ENCODE measurements around the gene KCNIP1.
"Not testable (repeated sequence)": the region's sequence is repeated elsewhere in the genome, so short reads cannot be mapped to it uniquely, and the experiment has no call there.

KCNIP1 gene

DNA sequence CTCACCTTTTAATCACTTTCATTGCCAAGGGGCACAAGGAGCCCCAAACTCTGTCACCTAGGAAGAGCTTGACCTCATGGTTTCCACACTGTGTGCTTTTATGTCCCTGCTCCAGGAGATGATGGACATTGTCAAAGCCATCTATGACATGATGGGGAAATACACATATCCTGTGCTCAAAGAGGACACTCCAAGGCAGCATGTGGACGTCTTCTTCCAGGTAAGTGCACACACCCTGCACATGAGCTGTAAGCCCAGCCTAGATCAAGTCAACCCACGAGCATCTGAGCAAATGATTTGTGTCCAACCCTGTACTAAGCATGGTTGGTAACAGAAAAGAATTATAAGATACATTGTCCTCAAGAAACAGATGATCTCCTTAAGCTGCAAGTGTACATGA is 228.9 kb downstream of the KCNIP1 start:
- DNase-seq, result no peak

DNA sequence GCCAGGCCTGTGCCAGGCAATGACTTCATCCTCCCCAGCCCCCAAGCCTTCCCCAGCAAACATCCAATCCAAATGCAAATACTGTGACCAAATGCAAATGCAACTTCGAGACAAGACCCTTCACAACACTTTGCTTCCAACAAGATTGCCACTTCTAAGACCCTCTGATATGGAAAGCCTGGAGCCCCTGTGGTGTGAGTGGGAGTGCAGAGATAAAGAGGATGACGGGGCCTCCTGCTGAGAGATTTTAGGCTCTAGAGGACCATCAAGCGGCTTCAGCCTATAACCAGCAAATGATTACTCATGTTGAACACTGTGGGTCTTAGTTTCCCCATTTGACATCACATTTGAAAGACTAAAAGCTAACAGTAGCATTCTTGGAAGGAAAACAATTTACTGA is 233.1 kb downstream of the KCNIP1 start:
- DNase-seq, result no peak

DNA sequence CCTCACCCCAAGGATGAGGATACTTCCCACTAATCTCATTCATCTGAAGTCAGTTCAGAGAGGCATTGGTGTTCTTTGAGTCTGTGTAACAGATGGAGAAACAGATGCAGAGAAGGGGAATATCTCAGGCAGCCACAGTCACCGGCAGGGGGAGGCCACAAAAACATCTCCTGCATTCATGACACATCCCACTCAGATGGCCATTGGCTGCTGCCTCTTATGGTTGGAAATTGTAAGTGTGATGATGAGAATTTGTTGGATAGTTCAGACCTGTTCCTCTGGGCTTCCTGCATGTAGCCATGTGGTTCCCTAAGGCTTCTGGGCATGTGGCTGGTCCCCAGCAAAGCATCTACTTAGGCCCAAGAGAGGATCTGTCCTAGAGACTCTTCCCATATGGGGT is 233.8 kb downstream of the KCNIP1 start:
- DNase-seq, result no peak

DNA sequence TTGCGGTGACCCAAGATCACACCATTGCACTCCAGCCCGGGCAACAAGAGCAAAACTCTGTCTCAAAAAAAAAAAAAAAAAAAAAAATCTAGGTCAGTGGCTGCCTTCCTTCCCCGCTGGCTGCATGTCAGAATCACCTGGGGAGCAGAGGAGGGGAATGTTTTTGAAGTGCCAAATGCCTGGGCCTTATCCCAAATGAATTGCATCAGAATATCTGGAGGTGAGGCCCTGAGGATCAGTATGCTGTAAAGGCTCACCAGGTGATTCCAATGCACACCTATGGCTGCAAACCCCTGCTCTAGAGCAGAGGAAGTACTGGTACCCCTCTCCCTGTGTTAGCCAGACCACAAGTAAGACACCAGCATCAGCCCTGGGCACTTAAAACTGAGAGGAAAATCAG is 235.0 kb downstream of the KCNIP1 start:
- no peak for DNase-seq

DNA sequence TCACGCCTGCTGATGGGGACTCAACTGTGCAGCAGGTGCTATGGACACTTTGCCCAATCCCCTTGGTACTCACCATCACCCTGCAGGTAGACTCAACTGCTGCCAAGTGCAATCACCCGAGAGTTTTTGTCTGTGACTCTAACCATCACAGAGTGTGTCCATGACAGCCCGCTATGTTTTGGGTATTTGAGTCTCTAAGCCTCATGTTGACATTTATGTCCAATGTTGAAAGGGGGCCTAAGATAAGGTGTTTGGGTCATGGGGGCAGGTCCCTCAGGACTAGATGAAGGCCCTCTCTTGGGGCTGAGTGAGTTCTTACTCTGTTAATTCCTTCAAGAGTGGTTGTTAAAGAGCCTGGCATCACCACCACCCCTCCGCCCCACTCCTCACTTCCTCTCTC is 235.6 kb downstream of the KCNIP1 start:
- no peak for DNase-seq

DNA sequence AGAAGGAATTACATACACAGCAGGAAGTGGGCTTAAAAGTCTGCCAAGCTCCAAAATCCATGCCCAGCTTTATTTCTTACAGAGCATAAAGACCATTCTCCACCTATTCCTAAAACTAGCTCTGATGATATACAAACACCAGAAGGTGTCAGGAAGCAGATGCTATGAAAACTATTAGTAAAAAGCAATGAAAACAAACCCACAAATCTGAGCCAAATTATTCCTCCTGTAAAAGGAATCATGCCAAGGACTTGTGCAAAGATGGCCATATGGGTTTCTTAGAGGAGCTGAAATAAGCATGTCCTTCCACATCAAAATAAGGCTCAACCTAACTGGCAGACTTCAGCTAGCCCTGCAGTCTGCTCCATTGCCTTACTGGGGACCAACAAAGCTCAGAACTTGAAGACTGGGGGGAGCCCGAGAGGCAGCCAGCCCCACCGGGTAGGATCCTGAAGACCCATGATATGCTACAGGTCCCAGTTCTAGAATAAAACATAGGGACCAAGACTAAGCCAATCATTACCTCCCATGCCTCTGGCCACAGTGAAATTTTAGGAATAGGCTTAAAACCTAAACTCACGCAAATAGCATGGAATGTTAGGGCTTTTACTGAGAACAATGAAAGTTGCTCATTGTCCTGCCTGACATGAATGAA is 236.9 kb downstream of the KCNIP1 start:
- no peak for DNase-seq

DNA sequence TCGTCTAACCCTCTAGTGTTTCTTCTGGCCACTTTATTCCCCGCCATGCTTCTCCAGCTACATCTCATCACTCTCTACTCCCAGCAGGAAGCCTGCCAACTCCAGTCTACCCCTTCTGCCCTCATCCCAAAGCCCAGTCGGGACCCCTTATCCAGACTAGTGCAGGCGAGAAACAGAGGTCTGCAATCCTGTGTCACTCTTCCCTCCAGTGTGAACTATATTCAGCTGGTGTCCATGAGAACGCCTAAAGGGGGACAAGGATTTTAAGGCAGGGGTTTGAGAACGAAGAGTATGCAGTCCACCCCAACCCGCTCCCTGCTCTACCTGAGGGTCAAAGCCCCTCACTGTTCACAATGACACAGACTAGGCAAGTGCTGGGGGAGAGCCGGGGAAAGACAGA is 238.0 kb downstream of the KCNIP1 start:
- no peak for DNase-seq

DNA sequence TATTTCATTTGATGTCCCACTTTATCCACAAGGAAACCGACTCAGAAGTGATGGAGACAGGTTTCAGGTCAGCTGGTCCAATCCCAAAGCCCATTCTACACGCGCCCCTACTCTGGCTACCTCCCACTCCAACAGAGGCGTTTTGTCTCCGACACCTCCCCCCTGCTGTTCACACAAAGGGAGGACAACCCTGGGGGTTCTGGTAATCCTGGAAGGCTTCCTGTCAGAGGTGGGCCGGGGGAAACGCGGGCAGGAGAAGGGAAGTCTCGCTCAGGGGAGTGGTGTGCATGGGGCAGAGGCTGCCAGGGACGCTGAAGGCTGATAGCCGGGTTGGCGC is 240.0 kb downstream of the KCNIP1 start:
- no peak for DNase-seq

DNA sequence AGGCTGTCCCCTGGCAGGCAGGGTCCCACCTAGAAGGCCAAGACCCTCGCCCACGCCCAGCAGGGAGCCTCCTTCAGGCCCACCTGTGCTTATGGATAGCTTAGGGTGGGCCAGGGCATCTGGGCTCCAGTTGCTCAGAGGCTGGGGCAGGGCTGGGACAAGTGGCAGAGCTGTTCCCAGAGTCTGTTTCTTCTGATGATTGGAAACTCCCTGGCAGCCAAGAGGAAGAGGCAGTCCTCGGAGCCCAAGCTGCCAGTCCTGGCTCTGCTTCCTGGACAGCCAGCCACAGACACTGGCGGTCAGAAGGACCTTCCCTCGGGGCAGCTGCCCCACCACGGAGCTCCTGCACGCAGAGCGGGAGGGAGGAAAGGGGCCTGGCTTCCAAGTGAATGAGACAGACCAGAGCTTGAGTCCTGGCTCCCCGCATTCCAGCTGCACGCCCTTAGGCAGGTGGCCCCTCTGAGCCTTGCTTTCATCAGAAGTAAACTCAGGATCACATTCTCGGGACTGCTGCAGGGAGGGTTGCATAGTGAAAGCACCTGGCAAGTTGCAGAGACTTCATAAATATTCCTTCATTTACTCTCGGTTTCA is 241.8 kb downstream of the KCNIP1 start:
- DNase-seq, result no peak

DNA sequence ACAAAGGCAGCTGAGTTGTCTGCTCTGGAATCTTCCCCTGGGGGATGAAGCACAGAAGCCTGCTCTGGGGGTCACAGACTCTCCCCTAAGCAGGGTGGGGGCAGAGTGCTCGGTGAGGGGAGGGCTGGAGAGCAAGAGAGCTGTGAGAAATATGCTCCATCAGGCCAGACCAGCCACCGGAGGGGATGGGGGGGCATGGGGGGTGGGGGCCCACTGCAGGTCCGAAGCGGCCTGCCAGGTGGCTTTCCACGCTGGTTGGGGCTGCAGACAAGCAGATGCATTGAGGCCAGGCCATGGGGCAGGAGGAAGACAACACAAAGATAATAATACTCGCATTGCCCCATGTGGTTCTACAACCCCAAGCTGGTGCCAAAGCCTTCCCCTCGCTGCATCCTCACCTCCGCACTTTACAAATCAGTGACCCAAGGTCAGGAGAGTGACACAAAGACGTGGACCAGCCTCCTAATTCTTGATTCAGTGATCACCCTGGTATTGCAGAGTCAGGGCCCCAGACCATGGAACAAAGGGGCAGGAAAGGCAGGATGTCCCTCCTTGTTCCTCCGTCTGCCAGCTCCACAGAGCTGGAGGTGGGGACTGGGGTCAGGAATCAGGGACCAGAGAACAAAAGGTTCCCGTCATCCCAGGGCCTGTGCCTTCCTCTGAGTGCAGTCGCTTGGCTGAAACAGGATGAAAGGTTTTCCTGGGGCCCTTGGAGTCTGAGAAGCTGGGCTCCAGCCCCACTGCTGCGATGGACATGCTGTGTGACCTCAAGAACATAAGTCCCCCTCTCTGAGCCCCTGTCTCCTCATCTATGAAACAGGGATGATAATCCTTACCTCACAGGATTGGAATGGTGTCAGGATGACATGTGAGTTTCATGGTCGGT is 242.5 kb downstream of the KCNIP1 start:
- no peak for DNase-seq

DNA sequence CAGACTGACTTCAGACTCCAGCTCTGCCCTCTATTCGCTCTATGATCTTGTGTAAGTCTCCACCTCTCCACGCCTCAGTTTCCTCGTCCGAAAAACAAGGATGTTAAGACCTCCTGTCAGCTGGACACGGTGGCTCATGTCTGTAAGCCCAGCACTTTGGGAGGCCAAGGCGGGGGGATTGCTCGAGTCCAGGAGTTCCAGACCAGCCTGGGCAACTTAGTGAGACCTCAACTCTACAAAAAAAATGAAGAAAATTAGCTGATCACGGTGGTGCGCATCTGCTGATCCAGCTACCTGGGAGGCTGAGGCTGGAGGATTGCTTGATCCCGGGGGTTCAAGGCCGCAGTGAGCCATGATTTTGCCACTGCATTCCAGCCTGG is 243.1 kb downstream of the KCNIP1 start:
- DNase-seq, result no peak

DNA sequence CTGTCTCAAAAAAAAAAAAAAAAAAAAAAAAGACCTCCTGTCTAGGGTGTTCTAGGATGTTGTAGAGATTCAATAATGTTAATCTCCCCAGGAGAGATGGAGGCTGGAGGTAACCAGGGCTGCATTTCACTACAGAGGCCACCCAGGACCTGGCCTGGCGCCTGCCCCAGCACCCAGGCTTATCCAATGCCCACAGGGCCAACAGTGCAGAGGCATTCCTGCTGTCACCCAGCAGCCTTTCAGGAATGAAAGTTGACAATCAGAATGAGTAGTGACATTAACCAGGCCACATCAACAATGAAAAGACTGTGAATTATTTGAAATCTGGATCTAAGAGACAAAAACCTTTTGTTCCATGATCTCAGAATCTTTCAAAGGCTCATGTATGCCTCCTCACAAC is 243.5 kb downstream of the KCNIP1 start:
- no peak for DNase-seq

DNA sequence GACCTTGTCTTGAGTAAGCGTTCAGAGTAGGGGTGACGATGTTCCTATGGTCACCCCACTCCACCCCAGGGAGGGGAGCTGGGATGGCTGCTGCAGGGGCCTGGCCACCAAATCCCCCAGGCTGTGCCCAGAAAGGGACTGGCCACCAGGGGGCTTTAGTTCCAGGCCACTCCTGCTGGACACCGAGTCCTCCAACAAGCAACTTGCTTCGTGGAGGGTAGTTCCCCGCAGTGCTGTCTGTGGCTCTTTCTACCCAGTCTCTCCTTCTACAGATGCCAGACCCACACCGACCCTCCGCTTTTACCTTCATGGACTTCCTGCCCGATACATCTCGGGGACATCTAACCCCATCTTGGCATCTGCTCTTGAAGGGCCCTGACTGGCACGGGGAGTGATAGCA is 244.0 kb downstream of the KCNIP1 start:
- DNase-seq, result no peak

DNA sequence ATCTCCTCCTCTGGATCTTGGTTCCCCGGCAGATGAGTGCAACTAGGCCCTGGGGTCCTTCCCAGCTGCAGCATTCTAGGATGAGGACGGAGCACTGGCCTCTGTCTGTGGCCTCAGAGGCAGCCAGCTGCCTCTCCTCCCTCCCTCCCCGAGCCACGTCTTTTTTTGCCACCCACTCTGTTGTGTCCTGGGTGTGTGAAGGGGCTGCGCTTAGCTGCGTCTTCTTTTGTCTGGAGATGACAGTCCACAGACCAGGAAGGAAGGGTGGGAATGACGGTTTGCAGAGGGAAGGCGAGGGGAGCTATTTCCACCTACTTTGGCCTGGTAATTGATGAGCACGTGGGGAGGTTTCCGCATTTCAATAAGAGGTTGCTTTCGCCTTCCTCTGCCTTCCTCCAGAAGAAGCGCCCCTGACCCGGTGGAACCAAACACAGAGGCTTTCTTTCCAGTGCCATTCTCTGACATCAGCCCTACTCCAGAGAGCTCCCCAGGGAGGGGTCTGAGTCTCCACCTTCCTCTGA is 245.2 kb downstream of the KCNIP1 start:
- DNase-seq, result no peak

DNA sequence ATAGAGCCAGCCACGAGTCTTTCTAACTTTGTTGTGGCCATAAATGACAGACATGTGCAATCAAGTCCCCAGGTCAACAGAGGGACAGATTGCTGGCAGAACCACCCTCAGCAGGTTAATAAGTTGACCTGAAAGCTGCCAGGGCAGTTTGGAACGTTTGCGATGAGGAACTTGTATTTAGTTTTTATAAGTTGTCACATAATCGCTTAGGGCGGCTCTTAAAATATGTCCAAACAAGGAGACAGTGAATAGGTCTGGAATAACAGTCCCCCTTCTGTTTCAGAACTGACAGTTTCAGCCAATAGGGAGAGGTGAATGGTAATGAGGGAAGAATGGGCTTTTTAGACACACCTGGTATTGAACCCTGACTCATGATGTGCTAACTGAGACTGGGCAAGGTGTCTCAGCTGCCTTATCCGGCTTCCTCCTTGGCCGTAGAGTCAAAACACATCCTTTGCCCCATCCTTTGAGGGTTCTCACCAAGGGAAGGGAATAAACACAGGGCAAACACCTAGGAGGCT is 246.2 kb downstream of the KCNIP1 start:
- no peak for DNase-seq

DNA sequence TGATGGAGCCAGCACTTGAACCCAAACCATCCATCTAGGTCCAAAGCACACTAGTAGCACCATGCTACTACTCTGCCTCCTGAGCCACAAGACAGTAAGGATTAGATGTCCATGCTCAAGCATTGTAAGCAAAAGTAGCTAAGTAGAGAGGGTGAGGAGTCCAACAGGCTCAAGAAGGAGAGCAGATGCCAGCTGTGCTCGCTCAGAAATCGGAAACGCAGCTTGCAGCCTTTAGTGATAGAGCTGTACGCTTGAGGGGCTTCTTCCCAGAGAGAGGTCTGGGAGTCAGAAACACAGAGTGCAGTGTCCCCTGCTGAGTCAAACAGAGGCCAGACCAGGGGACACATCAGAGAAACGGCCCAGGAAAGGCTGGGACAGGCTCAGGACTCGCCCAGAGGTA is 247.0 kb downstream of the KCNIP1 start:
- DNase-seq, result no peak

DNA sequence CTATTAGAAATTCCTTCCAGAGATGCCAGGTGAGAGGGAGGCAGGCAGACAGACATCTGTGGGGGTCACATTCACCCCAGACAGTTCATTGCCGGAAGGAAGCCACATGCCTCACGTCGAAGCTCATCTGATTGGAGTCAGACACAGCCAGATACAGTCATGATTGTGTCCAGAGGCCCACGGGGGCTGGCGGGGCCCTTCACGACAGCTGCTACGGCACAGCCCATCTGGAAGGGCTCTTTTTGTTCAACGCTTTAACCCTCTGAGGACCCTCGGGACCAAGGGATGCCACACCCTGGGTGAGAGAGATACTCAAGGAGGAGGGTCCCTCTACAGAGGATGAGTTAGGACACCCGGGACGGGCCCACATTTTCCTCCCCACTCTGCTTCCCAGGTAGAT is 247.8 kb downstream of the KCNIP1 start:
- no peak for DNase-seq

DNA sequence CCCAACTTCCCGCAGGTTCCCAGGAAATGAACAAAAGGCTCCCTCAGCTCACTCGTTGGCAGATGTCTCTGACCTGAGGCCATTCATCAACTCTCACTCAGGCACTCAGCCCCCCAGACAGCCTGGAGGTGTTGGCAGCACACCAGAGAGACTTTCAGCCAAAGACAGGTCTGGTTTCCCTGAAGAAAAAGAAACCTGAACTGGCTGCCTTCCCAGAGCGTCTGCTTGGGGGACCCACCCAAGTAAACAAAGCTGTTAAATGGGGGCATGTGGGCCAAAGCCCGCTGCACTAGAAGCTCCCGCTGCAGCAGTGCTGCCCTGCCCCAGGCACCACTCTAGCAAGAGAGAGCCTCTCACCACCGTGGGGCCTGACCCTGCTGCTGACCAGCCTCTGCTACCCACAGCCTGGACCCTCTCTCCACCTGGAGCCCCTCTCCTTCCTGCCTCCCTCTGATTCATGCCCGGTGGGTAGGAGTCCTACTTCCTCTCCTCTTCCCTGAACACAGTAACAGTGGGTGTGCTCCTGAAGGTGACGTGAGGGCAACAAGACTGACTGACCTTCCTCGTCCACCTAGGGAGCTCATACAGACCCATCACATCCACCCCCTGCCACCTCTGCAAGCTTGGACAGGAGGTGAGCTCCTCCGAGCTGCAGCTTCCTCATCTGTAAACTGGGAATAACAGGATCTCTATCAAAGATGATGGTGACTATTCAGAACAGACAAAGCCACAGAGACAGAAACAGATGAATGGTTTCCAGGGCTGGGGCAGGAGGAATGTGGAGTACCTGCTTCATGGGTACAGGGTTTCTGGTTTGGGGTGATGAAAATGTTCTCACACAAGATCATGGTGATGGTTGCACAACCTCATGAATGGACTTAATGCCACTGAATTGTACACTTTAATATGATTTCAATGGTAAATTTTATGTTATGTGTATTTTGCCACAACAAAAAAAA is 248.7 kb downstream of the KCNIP1 start:
- DNase-seq, result no peak

DNA sequence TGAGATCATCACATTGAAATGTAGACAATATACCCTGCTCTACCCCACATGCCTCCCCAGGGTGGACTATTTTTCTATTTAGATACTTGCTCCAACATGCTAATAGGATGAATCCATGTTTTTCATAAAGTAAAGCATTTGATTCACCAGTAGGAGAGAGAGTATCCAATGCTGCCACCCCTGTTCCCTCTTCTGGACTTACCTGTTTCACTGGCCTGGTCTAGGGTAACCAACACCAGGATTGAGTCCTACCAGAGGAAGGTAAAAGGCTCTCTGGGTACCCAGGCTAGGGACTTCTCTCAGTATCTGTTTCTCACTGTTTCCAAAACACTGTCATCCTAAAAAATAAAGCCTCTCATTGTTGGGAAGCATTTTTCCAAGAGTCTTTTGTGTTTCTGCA is 249.5 kb downstream of the KCNIP1 start:
- no peak for DNase-seq

DNA sequence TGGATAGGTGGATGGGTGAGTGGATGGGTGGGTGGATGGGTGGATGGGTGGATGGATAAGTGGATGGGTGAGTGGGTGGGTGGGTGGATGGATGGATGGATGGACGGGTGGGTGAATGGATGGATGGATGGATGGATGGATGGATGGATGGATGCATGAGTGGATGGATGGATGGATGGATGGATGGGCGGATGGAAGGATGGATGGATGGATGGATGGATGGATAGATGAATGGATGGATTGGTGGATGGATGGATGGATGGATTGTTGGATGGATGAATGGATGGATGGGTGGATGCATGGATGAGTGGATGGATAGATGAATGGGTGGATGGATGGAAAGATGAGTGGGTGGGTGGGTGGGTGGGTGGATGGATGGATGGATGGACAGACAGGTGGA is 250.7 kb downstream of the KCNIP1 start:
- DNase-seq, result not testable (repeated sequence)

DNA sequence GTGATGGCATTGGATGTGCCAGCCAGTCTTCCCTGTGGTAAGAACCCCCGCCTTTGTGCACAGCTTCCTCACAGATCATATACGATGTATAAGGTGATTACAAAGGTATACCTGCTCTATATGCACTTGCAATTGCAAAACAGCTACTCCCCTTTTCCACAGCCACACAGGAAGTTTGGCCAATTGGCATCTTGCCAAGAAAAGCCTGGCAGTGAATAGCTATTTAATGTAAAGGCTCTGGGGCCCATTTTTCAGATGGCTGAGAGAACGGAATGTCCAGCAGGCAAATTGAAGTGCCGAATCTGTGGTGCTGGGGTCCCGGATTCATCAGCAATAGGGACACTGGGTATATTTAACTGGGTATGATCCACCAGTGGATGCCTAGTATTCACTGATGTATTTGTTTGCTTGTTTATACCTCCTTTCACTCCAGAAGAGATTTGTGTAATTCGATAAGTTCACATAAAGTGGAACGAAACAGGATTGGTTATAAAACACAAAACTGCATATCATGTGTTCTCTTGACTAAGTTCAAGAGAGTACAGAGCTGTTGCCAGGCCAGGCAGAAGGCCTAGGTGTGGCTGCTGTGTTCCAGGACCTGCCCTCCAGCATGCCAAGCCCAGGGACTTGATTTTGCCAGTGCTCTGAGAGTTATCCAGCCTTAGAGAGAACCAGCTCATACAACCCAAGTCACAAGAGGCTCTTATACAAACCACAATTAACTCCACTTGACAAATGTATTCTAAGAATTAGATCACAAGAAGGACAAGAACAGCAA is 252.0 kb downstream of the KCNIP1 start:
- DNase-seq, result no peak

DNA sequence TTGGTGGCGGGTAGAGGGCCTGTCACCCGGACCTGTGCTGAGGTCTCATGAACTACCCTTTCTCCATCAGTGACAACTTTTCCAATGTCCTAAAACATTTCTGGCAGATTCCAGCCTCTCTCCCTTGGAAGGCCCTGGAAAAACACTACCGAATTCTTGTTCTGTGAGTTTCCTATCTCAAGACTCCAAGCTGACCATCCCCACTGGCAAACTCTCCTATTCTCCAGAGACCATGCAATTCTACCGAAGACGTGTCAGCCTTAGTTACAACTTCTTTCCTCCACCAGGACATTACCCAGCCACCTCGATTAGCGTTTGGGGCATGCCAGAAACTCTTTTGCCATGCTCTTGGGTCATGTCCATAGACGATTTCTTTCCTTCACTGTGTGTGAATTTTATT is 252.9 kb downstream of the KCNIP1 start:
- no peak for DNase-seq

Measured in NCI-H1417 treated with DMSO at 0.1 percent for 48 hours (cell line).